GM19452 (cell line): ENCODE results near the gene DMBX1.

Experiments
- ATAC-seq: cut with Tn5 transposase; IDR thresholded peaks from one replicate; pipeline ENCODE4 v1.9.1; 2021; ENCODE audit not compliant: unreplicated experiment

DMBX1 gene

DNA sequence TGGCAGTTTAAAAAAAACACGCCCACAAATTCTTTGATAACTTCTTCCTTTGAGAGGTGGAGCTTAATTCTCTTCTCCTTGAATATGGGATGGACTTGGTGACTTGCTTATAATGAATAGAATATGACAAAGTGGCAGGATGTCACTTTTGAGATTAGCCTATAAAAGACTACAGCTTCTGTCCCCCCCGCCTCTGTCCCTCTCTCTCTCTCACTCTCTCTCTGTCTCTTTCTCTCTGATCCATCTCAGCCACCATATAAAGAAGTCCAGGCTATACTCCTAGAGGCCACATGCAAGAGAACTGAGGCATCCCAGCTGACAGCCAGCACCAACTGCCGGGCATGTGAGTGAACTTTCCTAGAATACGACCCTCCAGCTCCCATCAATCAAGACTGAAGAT lies 7.7 kb upstream of the DMBX1 start:
- no peak for ATAC-seq

- no peak for ATAC-seq
Observed at GRCh38 chr1:46483589-46483988, 6.0 kb upstream of the DMBX1 start.

DNA sequence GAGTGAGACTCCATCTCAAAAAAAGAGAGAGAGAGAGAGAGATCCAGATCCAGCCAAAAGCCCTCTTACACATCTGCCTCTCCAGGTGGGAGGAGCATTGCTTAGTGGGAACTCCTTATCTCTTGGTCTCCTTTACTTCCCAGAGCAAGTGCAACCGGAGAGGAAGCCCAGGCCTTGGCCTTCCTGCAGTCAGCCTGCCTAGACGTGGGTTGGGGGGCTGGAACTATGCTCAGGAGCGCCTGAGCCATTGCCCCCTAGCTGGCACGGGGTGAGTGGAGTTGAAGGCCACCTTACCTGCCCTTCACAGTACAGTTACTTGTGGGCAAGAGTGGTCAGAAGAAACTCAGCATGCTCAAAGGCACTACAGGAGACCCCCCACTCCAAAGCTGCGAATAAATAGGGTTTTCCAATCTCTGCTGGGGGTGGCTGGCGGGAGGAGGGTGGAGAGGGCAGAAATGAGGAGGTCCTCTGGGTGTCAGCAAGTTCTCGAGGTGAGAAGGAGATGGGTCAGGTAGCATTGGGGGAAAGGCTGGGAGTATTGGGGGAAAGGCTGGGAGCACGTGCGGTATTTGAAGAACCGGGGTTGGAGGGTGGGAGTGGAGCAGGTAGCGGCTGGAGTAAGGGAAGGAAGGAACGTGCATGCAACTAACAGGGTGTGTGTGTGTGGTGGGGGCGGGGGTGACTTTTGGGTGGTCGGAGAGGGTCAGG lies 4.7 kb upstream of the DMBX1 start:
- ATAC-seq = no peak

- ATAC-seq = no peak
Observed at GRCh38 chr1:46485564-46486431, 3.8 kb upstream of the DMBX1 start.

DNA sequence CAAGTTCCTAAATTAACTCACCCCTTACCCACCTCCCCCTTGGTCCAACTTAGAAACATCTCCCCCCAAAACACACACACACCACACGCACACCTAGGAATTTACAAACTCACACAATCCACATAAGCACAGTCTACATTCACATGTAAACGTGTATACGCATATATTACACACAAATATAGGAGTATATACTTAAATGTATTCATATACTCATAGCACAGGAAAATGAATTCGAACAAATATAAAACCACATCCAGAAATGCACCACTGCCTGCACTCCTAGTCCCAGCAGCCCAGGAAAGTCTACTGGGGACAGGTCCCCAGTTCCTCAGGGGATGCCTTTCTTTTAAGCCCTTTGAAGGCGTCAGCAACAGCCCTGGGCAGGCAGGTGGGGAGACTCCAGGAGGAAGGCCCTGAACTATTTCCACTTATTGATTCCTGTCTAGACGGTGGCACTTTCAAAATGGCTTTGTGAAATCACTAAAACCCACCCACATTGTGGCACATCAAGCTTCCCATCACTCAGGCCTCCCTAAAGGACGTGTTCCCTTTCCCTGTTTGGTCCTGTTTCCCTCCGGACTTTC lies 3.1 kb upstream of the DMBX1 start:
- ATAC-seq = no peak

DNA sequence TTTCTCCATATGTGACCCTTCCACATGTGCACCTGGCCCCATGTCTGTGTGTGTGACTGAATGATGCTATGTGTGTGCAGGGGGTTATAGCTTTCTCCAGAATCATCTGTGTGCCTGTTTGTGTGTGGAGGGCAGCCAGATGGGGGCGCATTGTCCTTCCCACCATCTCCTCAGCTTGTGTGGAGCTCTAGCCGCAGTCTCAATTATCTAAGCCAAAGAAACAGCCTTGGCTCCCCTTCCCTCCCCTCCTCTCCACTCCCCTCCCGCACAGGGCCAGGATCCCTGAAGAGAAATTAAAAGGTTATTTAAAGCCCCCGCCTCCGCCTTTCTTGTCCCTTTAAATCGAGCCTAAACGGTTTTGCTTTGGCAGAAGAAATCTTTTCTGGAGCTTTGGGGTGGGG lies 1.8 kb upstream of the DMBX1 start:
- ATAC-seq = no peak

- no peak for ATAC-seq
Observed at GRCh38 chr1:46488343-46489168, 1.1 kb upstream of the DMBX1 start.

DNA sequence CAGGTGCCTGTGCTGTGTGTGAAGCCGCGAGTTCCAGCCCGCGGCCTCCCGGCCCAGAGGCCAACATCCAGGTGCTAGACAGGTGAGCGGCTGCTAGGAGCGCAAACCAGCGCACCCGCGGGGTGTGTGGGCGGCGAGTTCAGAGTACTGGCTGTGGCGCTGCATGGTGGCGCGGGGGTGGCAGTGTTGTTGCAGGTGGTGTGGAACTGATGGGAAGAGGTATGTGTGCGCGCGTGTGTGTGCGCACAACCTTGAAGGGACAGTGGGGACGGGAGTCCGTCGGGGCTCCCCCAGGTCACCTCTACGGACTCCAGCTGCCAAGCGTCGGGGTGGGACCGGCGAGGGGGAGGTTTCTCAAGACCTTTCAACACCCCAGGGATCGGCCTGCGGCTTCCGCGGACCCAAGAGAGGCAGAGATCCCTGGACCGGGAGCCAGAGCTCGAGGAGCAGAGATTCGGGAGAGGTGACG lies 433 bp upstream of the DMBX1 start:
- ATAC-seq = no peak

GRCh38 chr1:46490406-46490655 lies 695 bp downstream of the DMBX1 start:
- ATAC-seq = no peak

DNA sequence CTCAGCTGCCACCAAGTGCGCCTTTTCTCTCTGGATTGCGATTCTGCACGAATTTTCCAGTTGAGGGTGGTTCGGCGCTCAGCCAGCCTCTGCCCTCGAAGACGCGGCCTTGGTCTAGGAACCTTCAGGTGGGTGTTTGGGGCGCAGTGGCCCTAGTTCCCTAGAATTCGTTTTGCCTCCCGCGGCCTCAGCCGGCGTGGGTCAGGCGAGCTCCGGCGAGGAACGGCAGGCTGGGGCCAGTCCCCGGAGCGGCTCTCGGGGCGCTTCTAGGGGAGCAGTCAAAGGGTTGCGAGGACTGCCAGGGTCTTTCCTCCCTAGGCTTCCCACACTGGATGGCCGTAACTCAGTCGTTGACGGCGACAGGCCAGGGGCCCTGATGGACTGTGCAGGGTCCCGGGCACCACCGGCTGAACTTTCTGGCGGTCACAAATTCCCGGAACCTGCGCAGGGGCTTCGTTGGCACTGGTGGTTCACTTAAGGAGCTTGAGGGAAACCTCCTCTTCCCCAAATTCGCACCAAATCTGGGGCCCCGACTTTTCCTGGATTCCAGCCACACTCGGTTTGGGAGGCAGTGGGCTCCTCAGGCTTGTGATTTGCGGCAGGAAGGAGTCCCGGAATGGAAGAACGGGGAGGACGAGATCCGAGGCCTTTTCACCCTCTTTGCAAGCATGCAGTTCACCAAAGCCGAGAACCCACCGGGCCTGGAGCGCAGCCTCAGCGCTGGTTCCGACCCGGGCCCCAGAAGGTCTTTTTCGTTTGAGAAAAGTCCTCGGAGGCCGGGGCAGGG lies 1.2 kb downstream of the DMBX1 start:
- no peak for ATAC-seq

DNA sequence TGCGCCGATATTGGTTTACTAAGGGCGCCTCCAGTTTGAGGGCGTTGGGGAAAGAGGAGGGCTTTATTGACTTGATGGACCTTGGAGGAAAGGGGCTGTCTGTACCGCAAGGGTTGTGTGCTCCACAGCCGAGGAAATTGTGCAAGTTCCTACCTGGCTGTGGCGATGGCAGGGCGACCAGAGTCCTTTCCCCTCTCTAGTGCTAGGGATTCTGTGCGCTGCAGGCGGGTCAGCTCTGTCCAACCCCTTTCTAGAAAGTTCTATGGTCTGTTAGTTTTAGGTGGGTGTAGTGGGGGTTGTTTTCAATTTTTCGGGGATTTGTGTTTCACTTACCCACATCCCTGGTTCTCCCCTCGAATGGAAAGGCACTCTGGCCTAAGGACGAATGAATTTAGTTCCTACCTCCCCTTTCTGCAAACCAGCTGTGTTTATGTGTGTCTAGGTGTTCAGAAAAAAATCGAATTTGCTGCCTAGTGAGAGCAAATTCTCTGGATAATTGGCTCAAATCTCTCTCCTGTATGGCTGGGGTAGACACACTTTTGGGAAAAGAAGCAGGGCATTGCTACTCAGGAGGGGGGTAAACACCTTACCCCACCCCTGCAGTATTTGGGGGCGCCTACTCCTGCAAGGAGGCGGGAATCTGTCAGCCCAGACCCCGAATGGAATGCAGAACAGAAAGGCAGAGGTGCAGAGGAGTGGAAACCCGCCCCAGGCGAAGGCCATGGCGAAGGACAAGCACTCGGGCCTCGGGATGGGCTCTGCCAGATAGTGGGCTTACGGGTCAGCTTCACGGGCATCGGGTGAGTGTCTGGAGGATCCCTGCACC lies 2.0 kb downstream of the DMBX1 start:
- no peak for ATAC-seq

DNA sequence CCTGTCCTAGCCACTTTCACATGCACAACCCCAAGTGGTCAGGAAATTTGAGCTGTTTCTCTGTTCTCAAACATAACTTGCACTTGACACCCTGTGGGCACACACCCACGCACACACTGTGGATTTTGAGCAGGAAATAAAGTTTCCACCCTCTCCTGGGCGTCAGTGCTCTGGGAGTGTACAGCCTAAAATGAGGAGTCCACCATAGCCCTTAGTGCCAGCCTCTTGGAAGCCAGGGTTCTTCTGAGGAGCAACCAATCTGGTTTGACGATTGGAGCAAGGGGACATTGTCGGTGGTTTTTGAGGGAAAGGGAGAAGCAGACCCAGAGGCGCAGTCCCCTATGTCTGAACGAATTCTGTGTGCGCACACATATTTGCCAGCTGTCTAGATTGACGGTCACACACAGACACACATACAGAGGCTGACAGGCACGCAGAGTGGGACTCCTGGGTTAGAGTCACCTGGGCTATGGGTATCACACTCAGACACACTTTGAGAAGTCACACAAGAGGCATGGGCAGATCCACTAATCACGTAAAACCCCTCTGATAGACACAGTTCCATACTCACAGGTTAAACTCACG lies 2.7 kb downstream of the DMBX1 start:
- ATAC-seq = no peak

- ATAC-seq = no peak
Observed at GRCh38 chr1:46492871-46493270, 3.2 kb downstream of the DMBX1 start.

DNA sequence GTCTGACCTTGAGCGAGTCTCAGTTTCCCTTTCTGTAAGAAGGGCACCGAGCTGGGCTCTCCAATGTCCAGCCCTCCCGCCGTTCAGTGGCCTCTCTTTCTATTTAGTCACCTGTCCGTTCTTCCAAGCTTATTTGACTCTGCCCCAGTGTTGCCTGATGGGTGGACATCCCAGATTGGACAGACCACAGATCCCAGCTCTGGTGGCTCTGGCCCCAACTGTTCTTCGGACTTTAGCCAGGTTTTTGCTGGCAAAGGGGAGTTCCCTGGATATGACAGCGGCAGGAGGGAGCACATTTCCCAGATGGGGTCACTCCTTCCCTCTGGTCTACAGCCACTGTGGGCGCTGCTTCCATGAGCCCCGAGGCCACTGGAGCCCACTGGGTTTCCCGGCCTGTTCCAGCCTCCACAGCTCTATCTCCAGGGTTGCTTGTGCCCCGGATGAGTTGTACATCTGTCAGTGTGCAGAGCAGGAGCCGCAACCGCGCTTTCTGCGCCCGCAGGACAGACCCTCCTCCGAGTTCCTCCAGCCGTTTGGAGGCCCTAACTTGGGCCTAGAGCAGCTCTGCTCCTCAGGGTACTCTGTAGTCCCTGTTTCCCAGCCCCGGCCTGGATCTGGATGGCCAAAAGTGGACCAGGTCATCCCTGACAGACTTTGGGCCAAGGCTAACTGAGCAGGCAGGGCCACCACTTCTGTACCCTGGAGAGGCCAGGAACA lies 3.8 kb downstream of the DMBX1 start:
- no peak for ATAC-seq

DNA sequence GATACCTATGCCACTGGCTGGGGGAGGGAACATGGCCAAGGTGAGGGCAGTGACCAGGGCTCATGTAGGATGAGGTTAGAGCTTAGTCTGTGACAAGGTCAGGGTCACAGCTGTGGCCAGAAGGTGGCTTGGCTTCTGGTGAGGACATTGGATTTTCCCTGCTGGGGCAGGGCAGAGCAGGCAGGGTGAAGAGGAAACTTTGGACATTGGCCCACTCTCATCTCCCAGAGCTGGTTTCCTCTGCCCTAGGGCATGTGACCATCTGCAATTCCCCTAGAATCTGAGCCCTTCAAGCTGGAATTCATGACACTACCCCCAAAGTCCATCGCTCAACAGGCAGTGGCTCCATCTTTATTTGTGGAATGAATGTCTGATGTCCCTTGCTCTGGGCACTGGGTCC lies 5.3 kb downstream of the DMBX1 start:
- ATAC-seq = no peak

- no peak for ATAC-seq
Observed at GRCh38 chr1:46495778-46496177, 6.1 kb downstream of the DMBX1 start.

- ATAC-seq = no peak
Observed at GRCh38 chr1:46496505-46496904, 6.9 kb downstream of the DMBX1 start.

DNA sequence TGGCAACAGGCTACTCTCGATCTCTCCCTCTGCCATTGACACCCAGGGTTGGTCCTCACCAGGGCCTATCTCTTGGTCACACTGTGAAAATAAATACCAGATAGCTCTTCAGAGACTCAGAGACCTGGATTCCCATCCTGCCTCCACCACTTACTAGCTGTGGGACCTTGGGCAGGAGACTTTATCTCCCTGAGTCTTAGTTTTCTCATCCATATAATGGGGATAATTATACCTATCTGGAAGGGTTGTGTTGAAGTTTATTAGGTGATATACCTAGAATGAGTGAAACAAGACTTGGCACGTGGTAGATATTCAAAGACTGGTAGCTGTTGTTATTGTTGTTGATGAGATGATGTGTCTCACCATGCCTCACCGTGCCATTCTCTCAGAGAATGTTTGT lies 7.4 kb downstream of the DMBX1 start:
- no peak for ATAC-seq

DNA sequence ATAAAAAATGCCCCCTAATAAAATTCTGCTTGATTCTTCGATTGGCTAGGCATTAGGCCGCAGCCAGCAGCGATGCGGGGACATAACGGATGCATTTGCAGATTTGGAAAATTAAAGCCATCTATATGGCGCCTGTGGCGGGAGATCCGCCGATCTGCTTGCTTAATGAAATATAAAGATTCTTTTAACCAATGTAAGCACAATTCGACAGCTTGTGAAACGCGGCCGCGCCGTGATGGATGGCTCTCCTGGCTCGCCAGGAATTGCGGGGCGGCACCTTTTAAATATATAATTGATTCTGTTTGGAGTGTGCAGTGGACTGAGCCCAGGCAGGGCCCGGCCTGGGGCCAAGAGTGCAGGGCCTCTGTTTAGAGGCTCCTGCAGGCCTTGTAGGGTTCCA lies 8.0 kb downstream of the DMBX1 start:
- ATAC-seq = no peak
